ENCODE measurements around the gene TMPO. TPM values are rescaled to one million over a fixed set of nuclear protein-coding genes. Genes with fewer than 3 reads are reported as not detected.
"Not testable (repeated sequence)": the region's sequence is repeated elsewhere in the genome, so short reads cannot be mapped to it uniquely, and the experiment has no call there.

The TMPO gene
- total RNA-seq, 1 donor from 2014 or later = 98.7 TPM

GRCh38 chr12:98511806-98512205, 3.6 kb upstream of the TMPO start:
- not testable (repeated sequence) for DNase-seq (ENCODE audit: low read depth, low spot score)

- no peak for DNase-seq (ENCODE audit: low read depth, low spot score)
Measured at GRCh38 chr12:98513379-98514322, 1.7 kb upstream of the TMPO start.

GRCh38 chr12:98514982-98515286, 456 bp upstream of the TMPO start:
- no peak for DNase-seq (ENCODE audit: low read depth, low spot score)

GRCh38 chr12:98516111-98516873, 902 bp downstream of the TMPO start:
- DNase-seq (ENCODE audit: low read depth, low spot score) = peak; percentile 43

DNA sequence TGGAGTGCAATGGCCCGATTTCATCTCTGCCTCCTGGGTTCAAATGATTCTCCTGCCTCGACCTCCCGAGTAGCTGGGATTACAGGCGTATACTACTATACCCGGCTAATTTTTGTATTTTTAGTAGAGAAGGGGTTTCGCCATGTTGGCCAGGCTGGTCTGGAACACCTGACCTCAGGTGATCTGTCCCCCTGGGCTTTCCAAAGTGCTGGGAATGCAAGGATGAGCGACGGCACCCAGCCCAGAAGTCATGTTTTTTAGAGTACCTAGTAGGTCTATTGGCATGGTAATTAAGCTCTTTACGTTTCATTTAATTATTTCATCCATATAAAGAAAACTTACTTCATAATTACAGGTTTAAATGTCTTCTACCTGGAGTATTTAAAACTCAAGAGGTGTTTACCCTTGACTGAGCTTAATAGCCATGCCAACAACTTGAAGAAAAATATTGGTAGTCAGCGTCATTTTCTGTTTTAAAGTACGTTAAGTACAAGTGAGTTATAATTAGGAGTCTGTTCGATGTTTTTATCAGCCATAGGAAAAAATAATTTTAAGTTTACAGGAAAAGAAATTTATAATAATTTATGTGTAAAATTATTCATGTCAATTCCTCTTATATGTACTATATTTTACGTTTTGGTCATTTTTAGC, 4.0 kb downstream of the TMPO start:
- no peak for DNase-seq (ENCODE audit: low read depth, low spot score)

DNA sequence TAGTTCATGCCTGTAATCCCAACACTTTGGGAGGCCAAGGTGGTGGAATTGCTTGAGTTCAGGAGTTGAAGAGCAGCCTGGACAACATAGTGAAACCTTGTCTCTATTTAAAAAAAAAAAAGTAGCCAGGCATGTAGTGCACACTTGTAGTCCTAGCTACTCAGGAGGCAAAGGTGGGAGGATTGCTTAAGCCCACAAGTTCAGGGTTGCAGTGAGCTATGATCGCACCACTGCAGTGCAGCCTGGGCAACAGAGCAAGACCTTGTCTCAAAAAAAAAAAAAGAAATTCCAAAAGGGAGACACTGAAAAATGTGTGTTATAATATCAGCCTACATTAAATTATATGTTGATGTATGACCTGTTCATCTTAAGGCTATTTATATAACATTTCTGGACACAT, 14.7 kb downstream of the TMPO start:
- no peak for DNase-seq (ENCODE audit: low read depth, low spot score)

GRCh38 chr12:98532687-98533304, 17.4 kb downstream of the TMPO start:
- no peak for DNase-seq (ENCODE audit: low read depth, low spot score)

DNA sequence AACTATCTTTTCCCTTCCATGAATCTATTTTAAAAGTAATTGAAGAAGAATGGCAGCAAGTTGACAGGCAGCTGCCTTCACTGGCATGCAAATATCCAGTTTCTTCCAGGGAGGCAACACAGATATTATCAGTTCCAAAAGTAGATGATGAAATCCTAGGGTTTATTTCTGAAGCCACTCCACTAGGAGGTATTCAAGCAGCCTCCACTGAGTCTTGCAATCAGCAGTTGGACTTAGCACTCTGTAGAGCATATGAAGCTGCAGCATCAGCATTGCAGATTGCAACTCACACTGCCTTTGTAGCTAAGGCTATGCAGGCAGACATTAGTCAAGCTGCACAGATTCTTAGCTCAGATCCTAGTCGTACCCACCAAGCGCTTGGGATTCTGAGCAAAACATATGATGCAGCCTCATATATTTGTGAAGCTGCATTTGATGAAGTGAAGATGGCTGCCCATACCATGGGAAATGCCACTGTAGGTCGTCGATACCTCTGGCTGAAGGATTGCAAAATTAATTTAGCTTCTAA, 18.4 kb downstream of the TMPO start:
- DNase-seq (ENCODE audit: low read depth, low spot score) = no peak

DNA sequence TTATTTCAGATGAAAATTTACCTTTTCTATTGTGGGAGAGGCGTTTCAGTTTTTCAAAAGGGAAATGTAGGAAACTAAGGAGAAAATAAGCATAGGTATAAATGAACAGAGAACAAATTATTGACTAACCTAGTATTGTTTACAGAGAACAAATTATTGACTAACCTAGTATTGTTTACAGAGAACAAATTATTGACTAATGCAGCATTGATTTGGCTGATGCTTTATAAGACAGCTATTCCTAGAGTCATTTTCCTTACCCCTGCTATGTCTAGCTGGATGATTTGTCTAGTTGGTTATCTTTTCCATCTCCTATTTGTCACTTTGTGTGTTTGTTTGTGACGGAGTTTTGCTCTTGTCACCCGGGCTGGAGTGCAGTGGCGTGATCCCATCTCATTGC, 22.6 kb downstream of the TMPO start:
- no peak for DNase-seq (ENCODE audit: low read depth, low spot score)

DNA sequence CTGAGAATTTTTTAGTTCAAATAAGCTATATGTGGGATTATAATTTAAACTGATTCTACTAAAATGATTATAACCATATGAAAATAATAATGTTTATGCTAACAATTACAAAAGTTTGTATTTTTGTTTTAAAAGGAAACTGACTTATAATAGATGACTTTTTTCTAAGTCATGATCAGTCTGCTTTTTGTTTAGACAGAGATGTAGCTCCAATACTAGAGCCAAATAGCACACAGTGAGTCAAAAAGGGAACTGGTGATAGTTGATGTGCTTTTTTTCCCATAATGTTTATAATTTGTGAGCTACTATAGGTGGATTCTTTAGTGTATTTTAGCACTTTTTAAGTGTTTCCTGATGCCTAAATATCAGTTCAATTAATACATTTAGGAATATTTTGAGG, 28.3 kb downstream of the TMPO start:
- no peak for DNase-seq (ENCODE audit: low read depth, low spot score)

DNA sequence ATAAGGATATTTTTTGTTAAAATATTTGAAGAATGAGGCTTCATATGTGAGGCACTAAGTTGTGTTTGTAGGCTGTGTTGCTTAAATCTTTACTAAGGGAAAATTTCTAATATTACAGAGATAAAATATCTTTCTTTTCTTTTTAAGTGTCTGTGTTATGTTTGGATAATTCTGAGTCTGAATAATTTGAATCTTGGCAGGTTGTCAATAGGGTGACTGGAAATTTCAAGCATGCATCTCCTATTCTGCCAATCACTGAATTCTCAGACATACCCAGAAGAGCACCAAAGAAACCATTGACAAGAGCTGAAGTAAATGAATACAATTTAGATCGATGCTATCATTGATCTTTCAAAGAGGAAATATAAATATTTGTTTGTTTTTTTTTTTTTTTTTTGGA, 29.4 kb downstream of the TMPO start:
- DNase-seq (ENCODE audit: low read depth, low spot score) = no peak

DNA sequence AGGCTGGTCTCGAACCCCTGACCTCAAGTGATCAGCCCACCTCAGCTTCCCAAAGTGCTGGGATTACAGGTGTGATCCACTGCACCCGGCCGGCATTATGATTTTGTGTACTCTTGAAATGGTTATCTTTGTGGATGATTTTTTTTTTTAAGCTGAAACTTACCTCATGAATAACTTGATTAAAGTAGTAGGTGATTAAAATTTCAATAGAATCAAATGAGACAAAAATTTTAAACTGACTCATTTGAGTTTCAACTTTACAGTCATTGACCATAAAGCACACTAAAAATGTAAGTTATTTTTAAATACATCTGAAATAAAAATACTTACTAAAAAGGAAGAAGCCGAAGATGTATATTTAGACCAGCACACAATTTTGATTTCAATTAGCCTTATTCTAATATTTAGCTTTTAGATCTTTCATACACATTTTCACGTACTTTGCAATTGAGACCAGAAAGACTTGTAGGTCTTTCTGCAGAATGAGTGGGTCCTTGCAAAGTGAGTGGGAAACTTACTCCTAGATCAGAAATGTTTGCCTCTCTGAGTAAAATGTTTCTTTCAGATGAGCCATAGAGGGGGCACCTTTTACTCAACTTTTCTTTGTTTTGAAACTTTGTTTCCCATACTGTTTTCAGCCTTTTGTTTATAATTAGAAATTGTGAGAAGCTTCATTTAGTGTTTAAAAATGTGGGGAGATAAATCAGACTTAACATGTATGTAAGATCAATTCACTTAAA, 34.2 kb downstream of the TMPO start:
- DNase-seq (ENCODE audit: low read depth, low spot score) = no peak

DNA sequence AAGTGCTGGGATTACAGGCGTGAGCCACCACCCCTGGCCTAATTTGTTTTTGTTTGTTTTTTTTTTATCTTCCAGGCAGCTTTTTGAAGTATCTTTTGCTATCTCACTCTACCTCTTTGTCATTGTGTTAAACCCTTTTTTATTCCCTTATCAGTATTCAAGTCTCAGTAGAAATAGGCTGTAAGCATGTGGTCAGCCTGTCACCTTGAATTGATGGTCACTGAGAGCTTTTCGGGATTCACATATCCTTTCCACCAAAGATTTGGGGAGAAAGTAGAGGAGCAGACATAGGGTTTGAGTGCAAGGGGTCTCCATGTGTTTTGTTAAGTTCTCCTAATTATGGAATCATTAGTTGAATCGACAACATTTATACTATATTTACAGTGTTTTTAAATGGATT, 36.4 kb downstream of the TMPO start:
- no peak for DNase-seq (ENCODE audit: low read depth, low spot score)

GRCh38 chr12:98558097-98558496, 42.7 kb downstream of the TMPO start:
- DNase-seq (ENCODE audit: low read depth, low spot score) = not testable (repeated sequence)

DNA sequence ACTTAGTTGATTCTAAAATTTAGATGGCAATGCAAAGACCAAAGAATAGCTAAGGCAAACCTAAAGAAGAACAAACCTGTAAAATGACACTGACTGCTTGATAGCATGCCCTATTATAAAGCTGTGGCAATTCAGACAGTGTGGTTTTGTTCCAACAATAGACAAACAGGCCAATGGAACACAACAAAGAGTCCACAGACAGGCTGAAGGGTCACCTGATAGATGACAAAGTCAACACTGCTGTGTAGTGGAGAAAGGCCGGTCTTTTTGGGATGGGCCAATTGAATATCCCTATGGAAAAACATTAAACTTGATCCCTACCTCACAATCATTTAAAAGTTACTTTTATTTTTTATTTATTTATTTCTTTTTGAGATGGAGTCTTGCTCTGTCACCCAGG, 44.3 kb downstream of the TMPO start:
- no peak for DNase-seq (ENCODE audit: low read depth, low spot score)

GRCh38 chr12:98561846-98562245, 46.5 kb downstream of the TMPO start:
- no peak for DNase-seq (ENCODE audit: low read depth, low spot score)

DNA sequence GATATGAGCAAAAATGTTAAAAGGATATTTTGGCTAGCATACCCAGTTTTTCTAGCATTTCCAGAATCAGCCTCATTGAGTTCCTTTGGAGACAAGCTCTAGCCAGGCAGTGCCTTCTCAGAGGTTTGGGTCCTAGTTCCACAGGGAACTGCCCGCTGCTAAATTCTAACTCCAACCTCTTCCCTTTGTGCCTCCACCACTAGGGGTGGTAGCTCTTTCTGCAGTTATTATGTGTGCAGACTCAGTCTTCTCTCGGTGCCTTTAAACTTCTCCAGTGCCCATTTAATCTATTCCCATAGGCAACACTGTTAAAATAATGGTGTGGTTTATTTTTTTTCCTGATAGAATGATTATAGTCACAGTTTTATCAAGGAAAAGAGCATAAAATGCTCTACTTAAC, 56.6 kb downstream of the TMPO start:
- DNase-seq (ENCODE audit: low read depth, low spot score) = no peak

DNA sequence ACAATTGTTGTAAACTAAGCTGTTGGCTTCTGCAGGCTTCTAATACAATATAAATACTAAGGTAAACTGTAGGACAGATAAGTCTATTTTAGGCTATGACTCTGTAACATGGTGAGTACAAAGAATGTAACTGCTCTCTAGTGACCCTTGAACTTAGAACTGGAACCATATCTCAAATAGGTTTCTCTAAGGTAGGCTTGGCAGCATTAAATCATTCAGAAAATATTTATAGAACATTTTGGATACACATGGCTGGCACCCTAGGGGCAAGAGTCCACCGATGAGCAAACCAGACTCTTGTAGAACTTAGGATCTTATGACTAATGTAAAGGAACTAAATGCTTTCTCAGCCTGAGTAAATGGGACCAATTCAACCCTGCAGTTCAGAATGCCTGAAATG, 58.7 kb downstream of the TMPO start:
- DNase-seq (ENCODE audit: low read depth, low spot score) = no peak

GRCh38 chr12:98575013-98575412, 59.6 kb downstream of the TMPO start:
- no peak for DNase-seq (ENCODE audit: low read depth, low spot score)

DNA sequence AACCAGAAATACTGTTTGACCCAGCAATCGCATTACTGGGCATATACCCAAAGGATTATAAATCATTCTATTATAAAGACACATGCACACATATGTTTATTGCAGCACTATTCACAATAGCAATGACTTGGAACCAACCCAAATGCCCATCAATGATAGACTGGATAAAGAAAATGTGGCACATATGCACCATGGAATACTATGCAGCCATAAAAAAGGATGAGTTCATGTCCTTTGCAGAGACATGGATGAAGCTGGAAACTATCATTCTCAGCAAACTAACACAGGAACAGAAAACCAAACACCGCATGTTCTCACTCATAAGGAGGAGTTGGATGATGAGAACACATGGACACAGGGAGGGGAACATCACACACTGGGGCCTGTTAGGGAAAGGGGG, 61.4 kb downstream of the TMPO start:
- DNase-seq (ENCODE audit: low read depth, low spot score) = not testable (repeated sequence)

GRCh38 chr12:98578392-98578791, 63.0 kb downstream of the TMPO start:
- no peak for DNase-seq (ENCODE audit: low read depth, low spot score)

Measured in pulmonary artery endothelial cell (primary cell).